ENCODE data around the gene SH3BP2. TPM values are rescaled to one million over a fixed set of nuclear protein-coding genes. Genes with fewer than 3 reads are reported as not detected.

Gene SH3BP2
- total and polyA plus RNA-seq, 4 donors = 13.6 to 64.6 (median 43.3) TPM

DNA sequence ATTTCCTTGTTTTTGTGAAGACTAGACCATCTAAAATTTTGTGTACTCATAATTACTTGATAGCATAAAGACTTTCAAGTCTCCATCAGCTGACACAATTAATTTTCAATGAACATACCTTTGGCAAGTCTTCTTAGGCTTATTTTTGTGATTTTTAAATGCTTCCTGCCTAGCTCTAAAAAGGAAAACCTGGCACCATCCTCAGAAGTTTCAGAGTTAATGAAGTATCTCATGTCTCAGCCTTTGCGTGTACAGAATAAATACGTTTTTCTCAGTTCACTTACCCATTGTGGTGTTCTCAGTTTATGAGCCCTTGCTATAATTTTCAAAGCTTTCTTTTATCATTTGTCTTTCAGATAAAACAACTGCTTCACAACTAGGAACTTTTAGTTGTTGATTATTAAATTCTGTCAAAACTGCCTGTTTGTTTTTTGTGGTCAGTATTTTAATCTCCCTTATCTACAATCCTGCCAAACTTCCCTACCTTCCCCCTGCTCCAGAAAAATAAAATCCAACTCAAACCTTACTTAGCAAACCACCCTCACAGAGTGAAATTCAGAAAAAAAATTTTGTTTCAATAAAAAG, 72.4 kb downstream of the SH3BP2 start:
- no CpG with 5 or more reads among the region's 2 CpGs for WGBS (ENCODE audit: insufficient coverage)
- H3K4me3 ChIP-seq (ENCODE audit: low read depth, low read length) = no peak overlapping the region
- DNase-seq (ENCODE audit: low read depth in 4 of 6, low spot score in 6 of 6) = peak in 1 of 6 donors; percentile 35
- no peaks in the 10 kb centered on the region for H3K36me3 ChIP-seq (ENCODE audit: control insufficient read depth, insufficient read depth, low read length)
- H3K27me3 ChIP-seq (ENCODE audit: control insufficient read depth, insufficient read depth, low read length) = no peaks in the 10 kb centered on the region
- no peaks in the 10 kb centered on the region for H3K9me3 ChIP-seq (ENCODE audit: control insufficient read depth, insufficient read depth, low read length)
- H3K4me1 ChIP-seq (ENCODE audit: control insufficient read depth, insufficient read depth, low read length) = peaks cover 30% of the 10 kb centered on the region
- H3K27ac ChIP-seq (ENCODE audit: low read depth, low read length) = no peak overlapping the region

DNA sequence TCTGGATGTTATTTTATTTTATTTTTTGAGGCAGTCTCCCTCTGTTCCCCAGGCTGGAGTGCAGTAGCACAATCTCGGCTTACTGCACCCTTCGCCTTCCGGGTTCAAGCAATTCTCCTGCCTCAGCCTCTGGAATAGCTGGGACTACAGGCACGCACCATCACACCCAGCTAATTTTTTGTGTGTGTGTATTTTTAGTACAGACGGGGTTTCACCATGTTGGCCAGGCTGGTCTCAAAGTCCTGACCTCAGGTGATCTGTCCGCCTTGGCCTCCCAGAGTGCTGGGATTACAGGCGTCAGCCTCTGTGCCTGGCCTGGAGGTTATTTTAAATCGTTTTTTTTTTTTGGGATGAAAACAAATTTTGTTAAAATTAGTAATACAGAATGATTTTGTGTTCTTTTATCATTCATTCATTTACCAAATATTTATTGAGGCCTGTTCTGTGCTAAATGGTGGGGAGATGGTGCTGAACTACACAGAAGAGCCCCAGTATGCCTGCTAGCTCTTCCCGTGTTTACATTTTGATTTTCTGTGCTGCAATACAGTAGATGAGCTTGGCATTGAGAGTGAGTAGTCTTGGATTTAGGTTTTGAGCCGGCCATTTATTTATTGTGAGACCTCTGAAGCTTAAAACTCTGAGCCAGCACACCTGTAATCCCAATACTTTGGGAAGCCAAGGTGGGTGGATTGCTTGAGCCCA, 73.4 kb downstream of the SH3BP2 start:
- Histone ChIP-seq H3K4me1 (ENCODE audit: control insufficient read depth, insufficient read depth, low read length) (peaks cover 27% of the 10 kb centered on the region), H3K36me3 (ENCODE audit: control insufficient read depth, insufficient read depth, low read length) (no peaks in the 10 kb centered on the region), H3K27ac (ENCODE audit: low read depth, low read length) (peak overlapping the region; percentile 29), H3K4me3 (ENCODE audit: low read depth, low read length) (no peak overlapping the region), H3K27me3 (ENCODE audit: control insufficient read depth, insufficient read depth, low read length) (no peaks in the 10 kb centered on the region), H3K9me3 (ENCODE audit: control insufficient read depth, insufficient read depth, low read length) (no peaks in the 10 kb centered on the region)
- no peak for DNase-seq (ENCODE audit: low read depth in 4 of 6, low spot score in 6 of 6)
- WGBS (ENCODE audit: insufficient coverage) = no CpG with 5 or more reads among the region's 10 CpGs

DNA sequence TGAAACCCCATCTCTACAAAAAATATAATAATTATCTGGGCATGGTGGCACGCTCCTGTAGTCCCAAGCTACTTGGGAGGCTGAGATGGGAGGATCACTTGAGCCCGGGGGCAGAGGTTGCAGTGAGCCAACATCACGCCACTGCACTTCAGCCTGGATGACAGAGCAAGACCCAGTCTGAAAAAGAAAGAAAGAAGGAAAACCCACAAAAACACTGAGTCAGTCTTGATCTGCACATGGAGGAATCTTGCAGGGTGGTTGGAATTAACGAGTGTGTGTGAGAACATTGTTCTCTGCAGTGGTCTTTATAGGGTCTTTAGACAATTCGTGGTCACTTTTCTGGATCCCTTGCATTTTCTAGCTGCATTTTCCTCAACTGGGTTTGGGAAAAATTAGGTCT, 74.0 kb downstream of the SH3BP2 start:
- 77% methylated on average over 3 of the region's 5 CpGs for WGBS (ENCODE audit: insufficient coverage)
- DNase-seq (ENCODE audit: low read depth in 4 of 6, low spot score in 6 of 6) = no peak
- Histone ChIP-seq H3K27me3 (ENCODE audit: control insufficient read depth, insufficient read depth, low read length) (no peaks in the 10 kb centered on the region), H3K9me3 (ENCODE audit: control insufficient read depth, insufficient read depth, low read length) (no peaks in the 10 kb centered on the region), H3K4me3 (ENCODE audit: low read depth, low read length) (no peak overlapping the region), H3K36me3 (ENCODE audit: control insufficient read depth, insufficient read depth, low read length) (no peaks in the 10 kb centered on the region), H3K27ac (ENCODE audit: low read depth, low read length) (no peak overlapping the region), H3K4me1 (ENCODE audit: control insufficient read depth, insufficient read depth, low read length) (peaks cover 27% of the 10 kb centered on the region)

DNA sequence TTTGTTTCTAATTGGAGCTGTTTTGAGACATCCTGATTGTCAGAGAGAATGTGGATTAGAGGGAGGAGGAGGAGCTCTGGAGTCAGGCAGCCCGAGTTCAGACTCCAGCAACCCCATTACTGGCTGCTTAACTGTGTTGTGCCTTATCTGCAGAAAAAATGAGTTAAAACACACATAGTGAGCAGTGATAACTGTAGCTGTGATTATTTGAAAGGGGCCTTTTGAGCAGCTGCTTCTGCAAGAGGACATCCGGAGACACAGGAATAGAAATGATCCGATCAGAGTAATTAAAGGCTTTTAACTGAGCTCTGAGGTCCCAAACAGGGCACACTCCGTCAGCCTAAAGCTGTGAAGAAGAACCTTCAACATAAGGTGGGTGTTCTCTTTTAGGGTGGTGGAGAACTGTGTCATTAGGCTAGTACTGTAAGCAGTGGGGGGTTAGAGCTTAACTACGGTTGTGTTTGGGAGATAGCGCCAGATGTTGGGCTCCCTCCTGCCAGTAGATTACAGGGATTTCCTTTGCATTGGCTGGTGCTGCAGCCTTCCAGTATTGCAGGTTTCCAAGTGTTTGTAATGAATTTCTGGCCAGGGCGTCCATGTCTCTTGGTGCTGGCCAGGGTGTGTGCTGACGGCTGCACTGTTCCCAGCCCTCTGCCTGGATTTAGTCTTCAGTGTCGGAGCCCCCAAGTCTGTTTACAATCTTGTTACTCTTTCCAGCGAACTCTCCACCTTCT, 75.0 kb downstream of the SH3BP2 start:
- peak in 2 of 6 donors; percentile 49 for DNase-seq (ENCODE audit: low read depth in 4 of 6, low spot score in 6 of 6)
- H3K27ac ChIP-seq (ENCODE audit: low read depth, low read length) = peak overlapping the region; percentile 53
- H3K9me3 ChIP-seq (ENCODE audit: control insufficient read depth, insufficient read depth, low read length) = no peaks in the 10 kb centered on the region
- no peak overlapping the region for H3K4me3 ChIP-seq (ENCODE audit: low read depth, low read length)
- H3K4me1 ChIP-seq (ENCODE audit: control insufficient read depth, insufficient read depth, low read length) = peaks cover 27% of the 10 kb centered on the region
- WGBS (ENCODE audit: insufficient coverage) = 19% methylated on average over 10 of the region's 10 CpGs
- no peaks in the 10 kb centered on the region for H3K27me3 ChIP-seq (ENCODE audit: control insufficient read depth, insufficient read depth, low read length)
- no peaks in the 10 kb centered on the region for H3K36me3 ChIP-seq (ENCODE audit: control insufficient read depth, insufficient read depth, low read length)

DNA sequence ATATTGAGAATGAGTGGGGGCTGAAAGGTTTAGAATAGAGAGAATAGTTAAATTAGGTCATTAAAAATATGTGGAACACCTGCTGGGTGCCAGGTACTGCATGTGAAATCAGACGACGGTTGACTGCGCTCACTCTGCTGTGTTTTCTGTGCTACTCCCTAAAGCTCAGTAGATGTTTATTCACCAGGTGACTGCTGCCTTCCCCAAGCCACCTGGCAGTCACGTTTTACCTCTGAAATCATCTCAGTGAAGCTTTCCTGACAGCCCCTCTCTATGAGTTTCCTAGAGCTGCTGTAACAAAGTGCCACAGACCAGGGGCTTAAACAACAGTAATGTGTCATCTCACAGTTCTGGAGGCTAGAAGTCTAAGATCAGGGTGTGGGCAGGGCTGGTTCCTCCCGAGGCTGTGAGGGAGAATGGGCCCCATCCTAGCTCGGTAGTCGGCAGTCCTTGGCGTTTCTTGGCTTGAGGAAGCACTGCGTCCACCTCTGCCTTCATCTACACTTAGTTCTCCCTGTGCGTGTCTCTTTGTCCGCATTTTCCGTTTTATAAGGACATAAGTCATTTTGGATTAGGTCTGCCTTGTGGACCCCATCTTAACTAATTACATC, 76.1 kb downstream of the SH3BP2 start:
- WGBS (ENCODE audit: insufficient coverage) = 73% methylated on average over 8 of the region's 12 CpGs
- H3K27me3 ChIP-seq (ENCODE audit: control insufficient read depth, insufficient read depth, low read length) = no peaks in the 10 kb centered on the region
- DNase-seq (ENCODE audit: low read depth in 4 of 6, low spot score in 6 of 6) = no peak
- H3K27ac ChIP-seq (ENCODE audit: low read depth, low read length) = peak overlapping the region; percentile 53
- H3K9me3 ChIP-seq (ENCODE audit: control insufficient read depth, insufficient read depth, low read length) = no peaks in the 10 kb centered on the region
- no peak overlapping the region for H3K4me3 ChIP-seq (ENCODE audit: low read depth, low read length)
- peaks cover 26% of the 10 kb centered on the region for H3K4me1 ChIP-seq (ENCODE audit: control insufficient read depth, insufficient read depth, low read length)
- H3K36me3 ChIP-seq (ENCODE audit: control insufficient read depth, insufficient read depth, low read length) = no peaks in the 10 kb centered on the region

DNA sequence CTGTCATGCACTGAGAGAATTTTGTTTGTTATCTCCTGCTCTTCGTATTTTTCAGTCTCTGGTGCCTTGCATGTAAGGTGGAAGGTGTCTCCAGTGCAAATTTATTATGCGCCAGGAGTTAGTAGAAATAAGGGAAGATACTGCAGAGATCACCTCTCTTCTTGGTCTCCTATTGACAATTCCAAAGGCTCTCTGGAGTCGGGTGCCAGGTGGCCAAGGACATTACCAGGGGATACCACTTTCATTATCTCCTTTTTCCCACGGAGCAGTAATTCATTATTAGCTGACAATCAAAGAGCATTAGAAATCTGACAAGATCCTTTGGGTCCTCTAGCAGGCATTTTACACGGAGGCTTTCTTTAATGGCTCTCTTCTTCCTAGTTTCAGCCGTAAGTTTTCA, 76.8 kb downstream of the SH3BP2 start:
- Histone ChIP-seq H3K36me3 (ENCODE audit: control insufficient read depth, insufficient read depth, low read length) (no peaks in the 10 kb centered on the region), H3K9me3 (ENCODE audit: control insufficient read depth, insufficient read depth, low read length) (no peaks in the 10 kb centered on the region), H3K4me3 (ENCODE audit: low read depth, low read length) (no peak overlapping the region), H3K27me3 (ENCODE audit: control insufficient read depth, insufficient read depth, low read length) (no peaks in the 10 kb centered on the region), H3K27ac (ENCODE audit: low read depth, low read length) (no peak overlapping the region), H3K4me1 (ENCODE audit: control insufficient read depth, insufficient read depth, low read length) (peaks cover 20% of the 10 kb centered on the region)
- no peak for DNase-seq (ENCODE audit: low read depth in 4 of 6, low spot score in 6 of 6)
- WGBS (ENCODE audit: insufficient coverage) = 26% methylated on average over 3 of the region's 6 CpGs

DNA sequence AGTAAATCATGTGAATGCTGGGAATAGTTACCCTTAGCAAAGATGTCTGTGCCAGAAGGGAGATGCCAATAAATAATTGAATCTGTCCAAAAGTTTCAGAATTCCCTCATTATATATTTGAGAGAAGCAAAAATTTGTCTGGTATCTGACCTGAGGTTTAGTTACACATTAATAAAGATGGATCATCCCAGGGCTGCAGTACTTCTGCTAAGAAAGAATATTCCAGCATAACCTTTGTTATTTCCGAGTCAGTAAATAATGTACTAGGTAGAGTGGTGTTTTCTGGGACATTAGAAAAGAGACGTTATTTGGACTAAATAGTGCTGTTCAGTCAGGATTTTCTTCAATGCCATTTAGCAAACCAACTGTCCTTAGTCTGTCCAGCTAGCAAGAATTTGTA, 77.2 kb downstream of the SH3BP2 start:
- Histone ChIP-seq H3K4me3 (ENCODE audit: low read depth, low read length) (no peak overlapping the region), H3K9me3 (ENCODE audit: control insufficient read depth, insufficient read depth, low read length) (no peaks in the 10 kb centered on the region), H3K36me3 (ENCODE audit: control insufficient read depth, insufficient read depth, low read length) (no peaks in the 10 kb centered on the region), H3K27ac (ENCODE audit: low read depth, low read length) (no peak overlapping the region), H3K27me3 (ENCODE audit: control insufficient read depth, insufficient read depth, low read length) (no peaks in the 10 kb centered on the region), H3K4me1 (ENCODE audit: control insufficient read depth, insufficient read depth, low read length) (peaks cover 20% of the 10 kb centered on the region)
- WGBS (ENCODE audit: insufficient coverage) = no CpG with 5 or more reads among the region's 2 CpGs
- DNase-seq (ENCODE audit: low read depth in 4 of 6, low spot score in 6 of 6) = no peak

DNA sequence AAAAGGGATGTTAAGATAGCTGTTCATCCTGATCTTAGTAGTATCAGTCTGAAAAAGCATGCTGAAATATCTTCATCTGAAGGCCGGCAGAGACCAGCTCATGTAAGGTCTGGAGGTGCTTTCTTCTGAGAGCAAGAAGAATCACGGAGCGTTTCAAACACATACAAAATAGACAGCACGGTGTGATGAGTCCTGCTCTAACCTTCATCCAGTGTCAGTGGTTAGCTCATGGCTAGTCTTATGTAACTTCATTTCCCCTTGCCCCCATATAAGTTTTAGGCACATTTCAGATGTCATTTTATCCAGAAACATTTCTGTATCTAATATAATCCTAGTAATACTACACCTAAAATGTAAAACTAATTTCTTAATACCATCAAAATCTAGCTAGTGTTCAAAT, 78.6 kb downstream of the SH3BP2 start:
- H3K9me3 ChIP-seq (ENCODE audit: control insufficient read depth, insufficient read depth, low read length) = no peaks in the 10 kb centered on the region
- DNase-seq (ENCODE audit: low read depth in 4 of 6, low spot score in 6 of 6) = no peak
- no peak overlapping the region for H3K27ac ChIP-seq (ENCODE audit: low read depth, low read length)
- WGBS (ENCODE audit: insufficient coverage) = 88% methylated on average over 3 of the region's 4 CpGs
- peaks cover 20% of the 10 kb centered on the region for H3K4me1 ChIP-seq (ENCODE audit: control insufficient read depth, insufficient read depth, low read length)
- no peak overlapping the region for H3K4me3 ChIP-seq (ENCODE audit: low read depth, low read length)
- H3K36me3 ChIP-seq (ENCODE audit: control insufficient read depth, insufficient read depth, low read length) = peaks cover 6% of the 10 kb centered on the region
- no peaks in the 10 kb centered on the region for H3K27me3 ChIP-seq (ENCODE audit: control insufficient read depth, insufficient read depth, low read length)

DNA sequence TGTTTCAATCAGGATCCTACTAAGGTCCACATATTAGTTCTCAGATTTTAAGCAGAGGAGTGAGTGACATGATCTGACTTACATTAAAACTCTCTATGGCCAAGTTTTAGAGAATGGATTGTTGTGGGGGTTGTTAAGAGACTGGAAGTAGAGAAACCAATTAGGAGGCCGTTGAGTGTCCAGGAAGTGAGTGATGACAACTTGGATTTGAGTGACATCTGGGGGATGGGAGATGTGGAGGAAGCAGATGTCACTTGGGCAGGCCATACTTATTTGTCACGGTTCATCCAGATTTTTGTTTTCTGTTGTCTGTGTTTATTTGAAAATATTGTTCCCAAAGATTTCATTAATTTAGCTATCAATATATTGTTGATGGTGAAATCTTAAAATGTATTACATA, 79.0 kb downstream of the SH3BP2 start:
- peaks cover 17% of the 10 kb centered on the region for H3K4me1 ChIP-seq (ENCODE audit: control insufficient read depth, insufficient read depth, low read length)
- no peaks in the 10 kb centered on the region for H3K9me3 ChIP-seq (ENCODE audit: control insufficient read depth, insufficient read depth, low read length)
- H3K36me3 ChIP-seq (ENCODE audit: control insufficient read depth, insufficient read depth, low read length) = peaks cover 6% of the 10 kb centered on the region
- H3K27ac ChIP-seq (ENCODE audit: low read depth, low read length) = no peak overlapping the region
- H3K4me3 ChIP-seq (ENCODE audit: low read depth, low read length) = no peak overlapping the region
- DNase-seq (ENCODE audit: low read depth in 4 of 6, low spot score in 6 of 6) = no peak
- no peaks in the 10 kb centered on the region for H3K27me3 ChIP-seq (ENCODE audit: control insufficient read depth, insufficient read depth, low read length)
- WGBS (ENCODE audit: insufficient coverage) = 46% methylated on average over 1 of the region's 2 CpGs

Data from spinal cord (tissue), 10 donors.